Kidney tubule cell (primary cell): ENCODE data around the gene NRBF2.
"Not testable (repeated sequence)": the region's sequence is repeated elsewhere in the genome, so short reads cannot be mapped to it uniquely, and the experiment has no call there.

ENCODE experiments used
- DNase-seq: peaks from one replicate; pipeline ENCODE4 v3.0.0-alpha.2; 2018; ENCODE audit warnings: low spot score

The NRBF2 gene

GRCh38 chr10:63133056-63133820 lies at the start of gene NRBF2:
Gene NRBF2, plus strand, starts transcription at chr10:63133328. Its CDS starts 143 bp downstream, at chr10:63133471.
- peak; percentile 99 for DNase-seq

GRCh38 chr10:63083406-63083805 lies 49.7 kb upstream of the NRBF2 start:
- DNase-seq = not testable (repeated sequence)

GRCh38 chr10:63083904-63084689 lies 49.0 kb upstream of the NRBF2 start:
- peak; percentile 71 for DNase-seq

DNA sequence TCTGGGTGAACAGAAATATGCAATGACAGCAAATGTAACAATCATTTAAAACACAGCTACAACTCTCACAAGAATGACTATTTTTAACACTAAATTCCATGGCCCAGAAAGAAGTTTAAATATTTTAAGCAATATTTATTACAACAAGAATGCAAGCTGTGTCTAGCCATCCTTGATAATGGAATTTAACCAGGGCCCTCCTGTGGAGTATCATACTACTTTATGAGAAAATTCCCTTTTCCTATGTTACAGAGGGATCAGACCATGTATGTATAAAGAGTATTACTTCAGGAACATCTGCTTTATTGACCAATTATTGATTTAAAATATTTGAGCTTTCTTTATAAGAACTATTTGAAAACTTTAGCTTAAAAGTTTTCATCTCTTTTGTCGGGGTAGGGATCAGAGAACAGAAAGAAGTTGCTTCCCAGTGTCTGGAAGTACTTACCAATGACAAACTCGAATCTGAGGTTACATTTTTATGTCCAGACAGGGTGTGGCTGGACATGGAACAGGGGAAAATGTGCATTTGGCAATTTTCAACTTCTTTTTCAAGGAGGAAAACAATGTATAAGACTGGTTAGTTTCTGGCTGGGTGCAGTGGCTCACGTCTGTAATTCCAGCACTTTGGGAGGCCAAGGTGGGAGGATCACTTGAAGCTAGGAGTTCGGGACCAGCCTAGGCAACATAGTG lies 48.3 kb upstream of the NRBF2 start:
- no peak for DNase-seq

DNA sequence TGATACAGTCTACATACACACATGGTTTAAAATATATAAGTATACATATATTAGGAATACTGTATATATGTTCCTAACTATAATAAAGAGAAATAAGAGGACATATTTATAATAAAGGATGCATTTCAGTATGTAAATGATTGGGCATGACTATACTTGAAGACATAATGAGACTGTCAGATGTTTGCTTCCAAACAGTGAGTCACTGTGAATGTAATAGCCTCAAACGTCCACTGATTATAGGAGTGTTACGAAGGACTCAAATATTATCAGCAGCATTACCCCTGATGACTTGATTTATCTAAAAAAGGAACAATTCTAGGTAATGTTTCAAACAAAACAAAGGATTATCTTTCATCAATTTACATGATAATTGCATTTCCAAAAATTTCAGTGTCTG lies 39.9 kb upstream of the NRBF2 start:
- no peak for DNase-seq

- DNase-seq = peak; percentile 58
Measured at GRCh38 chr10:63094405-63094804, 38.7 kb upstream of the NRBF2 start.

DNA sequence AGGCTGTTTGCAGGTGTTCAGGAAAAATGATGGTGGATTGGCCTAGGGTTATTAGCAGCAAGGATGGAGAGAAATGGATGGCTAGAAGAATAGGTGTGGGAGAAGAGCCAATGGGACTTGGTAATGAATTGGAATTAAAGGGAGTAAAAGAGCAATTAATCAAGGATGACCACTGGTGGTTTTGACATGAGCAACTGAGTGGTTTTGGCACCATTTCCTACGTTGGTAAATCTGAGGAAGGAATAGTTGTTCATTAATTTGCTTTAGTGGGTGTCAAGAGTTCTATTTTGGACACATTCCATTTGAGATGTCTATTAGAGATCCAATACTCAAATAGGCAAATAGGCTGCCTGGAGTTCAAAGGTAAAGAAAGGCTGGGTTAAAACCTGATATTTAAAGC lies 38.2 kb upstream of the NRBF2 start:
- DNase-seq = peak; percentile 43

DNA sequence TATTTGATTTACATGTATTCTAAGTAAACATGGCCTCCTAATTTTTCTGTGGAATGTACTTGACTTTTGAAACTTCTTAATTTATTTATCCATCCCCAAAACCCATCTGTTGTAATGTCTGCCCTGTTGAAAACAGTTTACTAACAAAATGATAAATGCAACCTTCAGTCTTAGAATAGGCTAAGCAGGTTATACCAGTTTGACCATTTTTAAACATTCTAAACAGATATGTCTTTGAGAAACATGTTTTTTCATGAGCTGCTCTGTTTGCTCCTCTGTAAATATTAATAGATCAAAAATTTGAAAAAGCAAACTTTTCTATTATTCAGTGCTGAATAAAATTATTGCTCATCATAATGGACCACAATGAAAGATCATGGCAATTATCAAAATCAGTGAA lies 33.4 kb upstream of the NRBF2 start:
- DNase-seq = no peak

GRCh38 chr10:63101091-63101490 lies 32.0 kb upstream of the NRBF2 start:
- not testable (repeated sequence) for DNase-seq

DNA sequence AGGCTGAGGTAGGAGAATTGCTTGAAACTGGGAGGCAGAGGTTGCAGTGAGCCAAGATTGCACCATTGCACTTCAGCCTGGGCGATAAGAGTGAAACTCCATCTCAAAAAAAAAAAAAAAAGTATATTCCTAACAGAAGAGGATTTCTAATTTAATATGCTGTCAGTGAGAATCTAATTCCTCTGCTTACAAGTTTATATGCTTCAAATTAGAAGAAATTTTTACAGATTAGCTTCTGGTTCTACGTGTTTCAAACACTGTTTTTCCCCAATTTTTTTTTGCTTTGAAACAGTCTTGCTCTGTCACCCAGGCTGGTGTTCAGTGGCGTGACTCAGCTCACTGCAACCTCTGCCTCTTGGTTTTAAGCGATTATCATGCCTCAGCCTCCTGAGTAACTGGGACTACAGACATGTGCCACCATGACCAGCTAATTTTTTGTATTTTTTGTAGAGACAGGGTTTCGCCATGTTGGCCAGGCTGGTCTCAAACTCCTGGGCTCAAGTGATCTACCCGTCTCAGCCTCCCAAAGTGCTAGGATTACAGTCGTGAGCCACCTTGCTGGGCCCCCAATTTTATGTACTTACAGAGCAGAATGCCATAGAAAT lies 30.7 kb upstream of the NRBF2 start:
- DNase-seq = peak; percentile 45

DNA sequence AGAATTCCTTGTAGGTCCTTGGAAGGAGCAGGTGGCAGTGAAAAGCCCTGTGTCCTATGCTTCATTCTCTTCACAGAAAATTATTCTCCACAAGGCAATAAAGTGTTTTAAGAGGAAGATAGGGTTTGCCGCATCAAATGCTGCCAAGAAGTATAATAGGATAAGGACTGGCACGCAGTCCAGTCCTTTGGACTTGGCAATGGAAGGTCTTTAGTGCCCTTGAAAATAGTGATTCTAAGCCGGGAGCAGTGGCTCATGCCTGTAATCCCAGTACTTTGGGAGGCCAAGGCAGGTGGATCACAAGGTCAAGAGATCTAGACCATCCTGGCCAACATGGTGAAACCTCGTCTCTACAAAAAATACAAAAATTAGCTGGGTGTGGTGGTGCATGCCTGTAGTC lies 29.9 kb upstream of the NRBF2 start:
- not testable (repeated sequence) for DNase-seq

DNA sequence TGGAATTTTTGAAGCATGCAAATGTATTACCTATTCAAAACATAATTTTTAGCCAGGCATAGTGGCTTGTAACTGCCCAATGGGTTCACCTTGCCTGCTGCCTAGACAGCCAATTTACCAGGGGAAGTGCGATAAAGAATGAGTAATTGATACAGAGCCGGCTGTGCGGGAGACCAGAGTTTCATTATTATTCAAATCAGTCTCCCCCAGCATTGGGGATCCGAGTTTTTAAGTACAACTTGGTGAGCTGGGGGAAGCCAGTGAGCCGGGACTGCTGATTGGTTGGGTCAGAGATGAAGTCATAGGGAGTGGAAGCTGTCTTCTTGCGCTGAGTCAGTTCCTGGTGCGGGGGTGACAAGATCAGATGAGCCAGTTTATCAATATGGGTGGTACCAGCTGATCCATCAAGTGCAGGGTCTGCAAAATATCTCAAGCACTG lies 29.1 kb upstream of the NRBF2 start:
- DNase-seq = no peak

DNA sequence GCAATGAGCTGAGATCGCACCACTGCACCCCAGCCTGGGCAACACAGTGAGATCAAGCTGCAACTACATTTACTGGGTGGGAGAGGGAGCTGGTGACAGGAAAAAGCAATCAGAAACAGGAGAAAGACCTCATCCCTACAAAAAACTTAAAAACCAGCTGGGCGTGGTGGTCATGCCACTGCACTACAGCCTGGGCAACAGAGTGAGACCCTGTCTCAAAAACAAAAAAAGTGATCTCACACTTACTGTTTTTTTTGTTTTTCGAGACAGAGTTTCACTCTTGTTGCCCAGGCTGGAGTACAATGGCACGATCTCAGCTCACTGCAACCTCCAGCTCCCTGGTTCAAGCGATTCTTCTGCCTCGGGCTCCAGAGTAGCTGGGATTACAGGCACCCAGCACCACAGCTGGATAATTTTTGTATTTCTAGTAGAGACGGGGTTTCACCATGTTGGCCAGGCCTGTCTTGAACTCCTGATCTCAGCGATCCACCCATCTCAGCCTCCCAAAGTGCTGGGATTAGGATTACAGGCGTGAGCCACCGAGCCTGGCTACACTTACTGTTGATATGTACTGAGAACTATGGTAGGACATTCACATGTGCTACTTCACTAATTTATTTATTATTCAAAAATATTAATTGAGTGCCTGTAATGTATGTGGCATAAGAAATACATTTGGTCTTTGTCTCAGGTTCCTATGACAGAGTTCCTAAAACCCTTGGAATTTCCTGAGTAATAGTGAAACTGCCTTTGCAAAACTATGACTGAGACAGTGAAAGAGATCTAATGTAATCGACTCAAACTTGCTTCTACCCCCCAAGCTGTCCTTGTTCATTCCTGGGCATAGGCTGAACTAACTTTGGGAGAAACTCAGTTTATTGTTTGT lies 27.7 kb upstream of the NRBF2 start:
- peak; percentile 70 for DNase-seq

- DNase-seq = peak; percentile 65
Measured at GRCh38 chr10:63106111-63106755, 26.9 kb upstream of the NRBF2 start.

- DNase-seq = no peak
Measured at GRCh38 chr10:63107943-63108437, 25.1 kb upstream of the NRBF2 start.

GRCh38 chr10:63110940-63111339 lies 22.2 kb upstream of the NRBF2 start:
- DNase-seq = no peak

DNA sequence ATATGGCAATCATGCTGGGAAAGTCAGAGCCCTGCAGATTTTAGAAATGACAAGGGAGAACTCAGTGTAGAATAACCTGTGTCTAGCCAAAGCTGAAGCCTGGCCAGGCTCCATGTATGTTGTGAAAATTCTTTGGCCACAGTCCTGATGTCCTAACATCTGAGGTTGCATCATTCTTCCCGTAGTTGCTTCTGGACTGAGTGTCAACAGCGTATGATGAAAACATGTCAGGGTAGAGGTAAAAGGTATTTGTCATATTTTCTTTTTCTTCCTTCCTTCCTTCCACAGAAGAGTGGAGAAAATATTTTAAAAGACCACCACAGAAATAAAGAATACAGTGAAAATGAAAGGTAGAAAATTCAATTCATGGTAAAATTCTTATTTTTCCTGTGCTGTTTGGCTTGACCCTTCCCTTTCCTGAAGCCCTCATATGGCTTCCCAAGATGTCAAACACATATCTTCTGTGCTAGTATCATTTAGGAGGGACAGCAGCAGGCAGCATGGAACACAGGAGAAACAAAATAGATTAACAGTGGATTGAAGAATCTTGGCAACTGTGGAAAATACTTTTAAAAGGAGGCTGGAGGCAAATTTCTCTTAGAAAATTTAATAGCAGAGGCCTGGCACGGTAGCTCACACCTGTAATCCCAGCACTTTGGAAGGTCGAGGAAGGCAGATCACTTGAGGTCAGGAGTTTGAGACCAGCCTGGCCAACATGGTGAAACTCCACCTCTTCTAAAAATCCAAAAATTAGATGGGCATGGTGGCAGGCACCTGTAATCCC lies 18.9 kb upstream of the NRBF2 start:
- no peak for DNase-seq

- DNase-seq = peak; percentile 63
Measured at GRCh38 chr10:63115732-63116383, 17.3 kb upstream of the NRBF2 start.

GRCh38 chr10:63116452-63117072 lies 16.6 kb upstream of the NRBF2 start:
- DNase-seq = no peak
